MM.1S (cell line): Measurements from ENCODE around the gene OR4D6.

ENCODE experiments used
- DNase-seq: peaks from one replicate; pipeline ENCODE4 v3.0.0-alpha.2; 2015
- H2AFZ ChIP-seq: fragments of 300-600 bp; sonication (generic); 2 replicates; pipeline ENCODE4 v1.6.0; 2016; ENCODE audit warnings: antibody characterized with exemption, low read length
- H3F3A ChIP-seq: fragments of 300-600 bp; sonication (generic); 2 replicates; pipeline ENCODE4 v1.6.1; 2016; ENCODE audit warnings: mild to moderate bottlenecking, antibody characterized with exemption, low read length, moderate library complexity, mixed read lengths; ENCODE audit not compliant: insufficient read depth
- H3K27ac ChIP-seq: fragments of 300-600 bp; sonication (generic); 2 replicates; pipeline ENCODE4 v1.5.1; 2016; ENCODE audit warnings: mild to moderate bottlenecking, low read length
- H3K27me3 ChIP-seq: fragments of 300-600 bp; sonication (generic); replicated peaks from 2 replicates; pipeline ENCODE4 v1.6.0; 2016; ENCODE audit warnings: low read length; ENCODE audit not compliant: insufficient read depth
- H3K36me3 ChIP-seq: fragments of 300-600 bp; sonication (generic); replicated peaks from 2 replicates; pipeline ENCODE4 v1.6.1; 2016; ENCODE audit warnings: mild to moderate bottlenecking, low read length, mixed read lengths; ENCODE audit not compliant: insufficient read depth
- H3K4me1 ChIP-seq: fragments of 300-600 bp; sonication (generic); 2 replicates; pipeline ENCODE4 v1.6.1; 2016; ENCODE audit warnings: low read length, mixed read lengths
- H3K4me2 ChIP-seq: fragments of 300-600 bp; sonication (generic); 2 replicates; pipeline ENCODE4 v1.6.0; 2016; ENCODE audit warnings: low read depth, low read length
- H3K4me3 ChIP-seq: fragments of 300-600 bp; sonication (generic); 2 replicates; pipeline ENCODE4 v1.5.1; 2016; ENCODE audit warnings: low read length, mixed read lengths
- H3K79me2 ChIP-seq: fragments of 300-600 bp; sonication (generic); 2 replicates; pipeline ENCODE4 v1.6.1; 2016; ENCODE audit warnings: mixed run types, low read length, mixed read lengths
- H3K9ac ChIP-seq: fragments of 300-600 bp; sonication (generic); 2 replicates; pipeline ENCODE4 v1.6.1; 2016; ENCODE audit warnings: low read length, mixed read lengths
- H3K9me2 ChIP-seq: fragments of 300-600 bp; sonication (generic); replicated peaks from 2 replicates; pipeline ENCODE4 v1.6.1; 2016; ENCODE audit warnings: mild to moderate bottlenecking, low read length, mixed read lengths; ENCODE audit not compliant: insufficient read depth
- H3K9me3 ChIP-seq: fragments of 300-600 bp; sonication (generic); replicated peaks from 2 replicates; pipeline ENCODE4 v1.6.1; 2016; ENCODE audit warnings: mild to moderate bottlenecking, low read length, mixed read lengths; ENCODE audit not compliant: insufficient read depth
- H4K20me1 ChIP-seq: fragments of 300-600 bp; sonication (generic); 2 replicates; pipeline ENCODE4 v1.6.1; 2016; ENCODE audit warnings: mild to moderate bottlenecking, low read length, moderate library complexity, mixed read lengths; ENCODE audit not compliant: insufficient read depth
- CTCF ChIP-seq: fragments of 300-600 bp; sonication (generic); IDR thresholded peaks from 2 replicates; pipeline ENCODE4 v1.5.1; 2016; ENCODE audit warnings: antibody characterized with exemption, low read length, mixed read lengths
- EZH2 ChIP-seq: fragments of 300-600 bp; sonication (generic); optimal IDR thresholded peaks from 2 replicates; pipeline ENCODE3; 2017; ENCODE audit warnings: low read depth, mild to moderate bottlenecking, antibody characterized with exemption, low read length, mixed read lengths
- EZH2phosphoT487 ChIP-seq: fragments of 300-600 bp; sonication (generic); IDR thresholded peaks from 2 replicates; pipeline ENCODE4 v1.6.1; 2018; ENCODE audit warnings: antibody characterized with exemption, low read length

OR4D6 gene

DNA sequence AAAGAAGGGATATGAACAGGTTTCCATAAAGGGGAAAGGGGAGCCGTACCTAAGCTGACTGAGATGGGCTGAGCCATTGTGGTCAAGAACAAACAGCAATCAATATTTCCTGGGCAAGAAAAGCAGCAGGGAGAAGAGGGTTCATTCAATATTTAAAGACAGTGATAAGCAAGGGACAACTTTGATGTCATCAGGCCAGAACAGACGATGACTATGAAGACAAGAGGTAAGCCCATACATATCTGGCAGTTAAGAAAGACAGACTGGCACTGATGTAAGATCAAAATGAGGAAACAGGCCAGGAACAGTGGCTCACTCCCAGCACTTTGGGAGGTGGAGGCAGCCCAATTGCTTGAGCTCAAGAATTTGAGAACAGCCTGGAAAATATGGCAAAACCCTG, 32.9 kb upstream of the OR4D6 start:
- H4K20me1 ChIP-seq = no peaks in the 10 kb centered on the region
- H2AFZ ChIP-seq = no peak overlapping the region
- no peaks in the 10 kb centered on the region for H3K79me2 ChIP-seq
- H3K27me3 ChIP-seq = no peaks in the 10 kb centered on the region
- no peak for TF ChIP-seq CTCF
- TF ChIP-seq EZH2phosphoT487 = no peak
- no peak for TF ChIP-seq EZH2
- no peak overlapping the region for H3K4me3 ChIP-seq
- no peak overlapping the region for H3K4me2 ChIP-seq
- H3K9ac ChIP-seq = no peak overlapping the region
- H3K27ac ChIP-seq = no peak overlapping the region
- no peaks in the 10 kb centered on the region for H3F3A ChIP-seq
- H3K9me3 ChIP-seq = no peaks in the 10 kb centered on the region
- no peak for DNase-seq
- no peaks in the 10 kb centered on the region for H3K36me3 ChIP-seq
- no peaks in the 10 kb centered on the region for H3K4me1 ChIP-seq
- no peaks in the 10 kb centered on the region for H3K9me2 ChIP-seq

GRCh38 chr11:59425131-59425530, 31.6 kb upstream of the OR4D6 start:
- H3K27ac ChIP-seq = no peak overlapping the region
- DNase-seq = no peak

GRCh38 chr11:59426361-59427067, 30.2 kb upstream of the OR4D6 start, which contains the start of gene OR5A2:
Gene OR5A2 (minus strand): TSS chr11:59426413. CDS start chr11:59422953, 3,460 bp downstream.
- Histone ChIP-seq H3K4me2 (no peak within 1 kb of the TSS), H3K79me2 (no peaks in the 10 kb centered on the region), H4K20me1 (no peaks in the 10 kb centered on the region), H3K36me3 (no peaks in the 10 kb centered on the region), H3K27me3 (no peaks in the 10 kb centered on the region), H3F3A (no peaks in the 10 kb centered on the region), H3K9me3 (no peaks in the 10 kb centered on the region), H2AFZ (no peak within 1 kb of the TSS), H3K4me1 (no peaks in the 10 kb centered on the region), H3K27ac (no peak within 1 kb of the TSS), H3K4me3 (no peak within 1 kb of the TSS), H3K9me2 (no peaks in the 10 kb centered on the region), H3K9ac (no peak within 1 kb of the TSS)
- DNase-seq = no peak
- TF ChIP-seq EZH2 (no peak), EZH2phosphoT487 (no peak), CTCF (no peak)

More at GRCh38 chr11:59425131-59425530, 31.6 kb upstream of the OR4D6 start:
- no peaks in the 10 kb centered on the region for H4K20me1 ChIP-seq
- H3K4me1 ChIP-seq = no peaks in the 10 kb centered on the region
- H3K27me3 ChIP-seq = no peaks in the 10 kb centered on the region
- no peaks in the 10 kb centered on the region for H3F3A ChIP-seq
- no peaks in the 10 kb centered on the region for H3K9me3 ChIP-seq
- H3K36me3 ChIP-seq = no peaks in the 10 kb centered on the region
- TF ChIP-seq EZH2phosphoT487 (no peak), CTCF (no peak), EZH2 (no peak)
- no peaks in the 10 kb centered on the region for H3K79me2 ChIP-seq
- H3K4me2 ChIP-seq = no peak overlapping the region
- no peaks in the 10 kb centered on the region for H3K9me2 ChIP-seq
- no peak overlapping the region for H3K4me3 ChIP-seq
- no peak overlapping the region for H3K9ac ChIP-seq
- H2AFZ ChIP-seq = no peak overlapping the region
